OCI-M2 (cell line): Measurements from ENCODE around the gene SAXO2.
"Not testable (repeated sequence)": the region's sequence is repeated elsewhere in the genome, so short reads cannot be mapped to it uniquely, and the experiment has no call there.

Experiments used
- DNase-seq: peaks from one replicate; lab custom pipeline; 2025; ENCODE audit not compliant: unreplicated experiment; lab: John Stamatoyannopoulos, UW

The SAXO2 gene

DNA sequence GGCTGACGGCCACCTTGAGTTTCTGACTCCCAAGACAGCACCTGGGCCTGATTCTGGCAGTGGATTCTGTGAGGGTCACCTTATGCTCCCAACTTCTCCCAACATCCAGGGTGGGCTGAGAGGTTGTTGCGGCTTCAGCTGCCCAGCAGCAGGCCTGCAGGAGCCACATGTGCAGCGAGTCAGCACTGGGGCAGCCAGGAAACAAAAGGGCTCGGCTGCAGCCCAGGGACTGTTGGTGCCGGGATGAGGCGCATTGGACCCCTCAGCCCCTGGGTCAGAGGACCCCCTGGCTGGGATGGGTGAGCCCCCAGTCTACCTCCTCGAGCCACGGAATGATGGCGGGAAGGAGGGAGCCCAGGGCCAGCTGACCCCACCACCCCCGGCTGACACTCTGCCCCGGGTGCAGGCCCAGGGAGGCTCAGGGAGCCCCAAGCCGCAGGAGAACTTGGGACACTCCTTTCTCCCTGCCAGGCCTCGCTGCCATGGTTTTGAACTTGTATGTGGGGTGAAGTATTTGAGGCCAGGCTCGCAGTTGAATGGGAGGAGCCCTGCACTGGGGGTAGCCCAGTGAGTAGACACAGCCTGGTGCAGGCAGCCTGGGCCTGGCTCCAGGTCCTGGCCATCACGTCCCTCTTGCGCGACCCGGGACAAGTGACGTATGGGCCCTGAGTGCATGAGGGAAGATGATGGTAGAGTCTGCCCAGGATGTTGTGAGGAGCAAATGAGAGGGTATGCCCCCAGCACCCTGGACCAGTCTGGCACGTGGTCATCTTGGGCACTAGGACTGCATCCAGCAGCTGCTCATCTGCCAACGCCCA is 51.5 kb downstream of the SAXO2 start:
- DNase-seq = not testable (repeated sequence)

- DNase-seq = no peak
Observed at GRCh38 chr15:82314769-82315518, 52.3 kb downstream of the SAXO2 start.

GRCh38 chr15:82315519-82316246 is 53.1 kb downstream of the SAXO2 start:
- DNase-seq = no peak

DNA sequence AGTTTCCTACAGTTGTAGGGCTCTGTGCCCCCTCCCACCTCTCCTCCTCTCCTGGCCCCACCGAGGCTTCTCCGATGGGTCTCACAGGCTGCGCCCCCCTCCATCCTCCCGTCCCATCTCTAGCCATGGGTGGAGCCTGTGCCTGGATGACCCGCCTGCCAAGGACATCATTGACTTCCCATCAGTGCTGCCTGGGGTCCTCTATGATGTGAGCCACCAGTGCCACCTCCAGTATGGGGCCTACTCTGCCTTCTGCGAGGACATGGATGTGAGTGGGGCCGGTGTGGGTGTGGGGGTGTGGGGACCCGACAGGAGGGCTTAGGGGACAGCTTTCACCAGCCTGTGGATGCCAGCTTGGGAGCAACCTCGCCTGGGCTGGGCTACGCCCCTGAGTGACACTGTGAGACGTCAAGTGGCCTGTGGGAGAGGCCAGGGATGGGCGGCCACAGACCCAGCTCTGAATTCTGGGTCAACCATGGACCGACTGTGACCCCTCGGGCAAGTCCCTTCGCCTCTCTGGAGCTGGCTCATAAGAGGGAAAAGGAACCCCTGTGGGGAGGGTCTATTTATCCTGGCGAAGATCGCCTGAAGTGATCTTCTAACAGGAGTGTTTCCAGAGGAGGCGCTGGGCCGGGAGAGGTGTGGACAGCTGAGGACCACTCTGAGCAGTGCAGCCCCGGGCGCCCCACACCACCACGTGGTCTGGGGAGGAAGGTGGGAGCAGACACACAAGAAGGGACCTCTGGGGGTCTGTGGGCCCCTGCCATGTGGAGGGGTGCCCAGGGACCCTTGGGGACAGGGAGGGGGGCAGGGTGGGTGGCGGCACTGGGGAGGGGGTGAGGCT is 53.9 kb downstream of the SAXO2 start:
- not testable (repeated sequence) for DNase-seq

GRCh38 chr15:82317091-82317489 is 54.5 kb downstream of the SAXO2 start:
- DNase-seq = no peak

GRCh38 chr15:82317516-82317915 is 54.9 kb downstream of the SAXO2 start:
- not testable (repeated sequence) for DNase-seq

GRCh38 chr15:82318281-82318680 is 55.7 kb downstream of the SAXO2 start:
- not testable (repeated sequence) for DNase-seq

- DNase-seq = not testable (repeated sequence)
Observed at GRCh38 chr15:82319522-82320278, 57.1 kb downstream of the SAXO2 start.

GRCh38 chr15:82320861-82321260 is 58.2 kb downstream of the SAXO2 start:
- not testable (repeated sequence) for DNase-seq

GRCh38 chr15:82322488-82322887 is 59.9 kb downstream of the SAXO2 start:
- DNase-seq = not testable (repeated sequence)

- not testable (repeated sequence) for DNase-seq
Observed at GRCh38 chr15:82324831-82325230, 62.2 kb downstream of the SAXO2 start.

GRCh38 chr15:82325646-82326045 is 63.0 kb downstream of the SAXO2 start:
- not testable (repeated sequence) for DNase-seq

DNA sequence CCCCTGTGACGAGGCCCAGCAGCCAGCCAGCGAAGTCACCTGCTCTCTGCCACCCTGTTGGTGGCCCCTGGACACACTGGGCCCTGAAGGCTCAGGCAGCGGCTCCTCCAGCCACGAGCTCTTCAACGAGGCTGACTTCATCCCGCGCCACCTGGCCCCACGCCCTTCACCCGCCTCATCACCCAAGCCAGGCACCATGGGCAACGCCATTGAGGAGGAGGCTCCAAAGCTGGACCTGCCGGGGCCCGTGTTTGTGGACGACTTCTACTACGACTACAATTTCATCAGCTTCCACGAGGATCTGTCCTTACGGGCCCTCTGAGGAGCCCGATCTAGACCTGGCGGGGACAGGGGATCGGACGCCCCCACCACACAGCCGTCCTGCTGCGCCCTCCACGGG is 64.3 kb downstream of the SAXO2 start:
- DNase-seq = not testable (repeated sequence)

DNA sequence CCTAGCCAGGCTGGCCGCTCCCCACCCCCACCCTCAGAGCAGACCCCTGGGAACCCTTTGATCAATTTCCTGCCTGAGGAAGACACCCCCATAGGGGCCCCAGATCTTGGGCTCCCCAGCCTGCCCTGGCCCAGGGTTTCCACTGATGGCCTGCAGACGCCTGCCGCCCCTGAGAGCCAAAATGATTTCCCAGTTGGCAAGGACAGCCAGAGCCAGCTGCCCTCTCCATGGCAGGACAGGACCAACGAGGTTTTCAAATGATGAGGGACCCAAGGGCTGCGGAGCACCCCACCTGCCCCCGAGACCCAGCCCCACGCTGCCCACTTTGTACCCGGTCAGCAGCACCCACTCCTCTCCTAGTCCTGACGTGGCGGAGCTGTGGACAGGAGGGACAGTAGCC is 64.8 kb downstream of the SAXO2 start:
- DNase-seq = not testable (repeated sequence)

DNA sequence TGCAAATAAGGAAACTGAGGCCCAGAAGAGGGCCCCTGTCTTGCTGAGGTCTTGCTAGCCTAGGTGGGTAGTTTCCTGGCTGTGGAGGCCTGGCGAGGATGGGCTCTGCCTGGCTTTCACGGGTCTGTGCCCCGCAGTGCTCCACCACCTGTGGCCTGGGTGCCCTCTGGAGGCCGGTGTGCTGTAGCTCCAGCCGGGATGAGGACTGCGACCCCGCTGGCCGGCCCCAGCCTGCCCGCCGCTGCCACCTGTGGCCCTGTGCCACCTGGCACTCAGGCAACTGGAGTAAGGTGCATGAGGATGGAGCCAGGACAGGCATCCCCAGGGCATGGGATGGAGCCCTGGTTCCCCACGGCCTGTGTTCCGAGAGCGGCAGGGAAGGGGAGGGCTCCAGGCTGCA is 66.4 kb downstream of the SAXO2 start:
- not testable (repeated sequence) for DNase-seq

- not testable (repeated sequence) for DNase-seq
Observed at GRCh38 chr15:82330921-82331320, 68.3 kb downstream of the SAXO2 start.

GRCh38 chr15:82331576-82332304 is 69.1 kb downstream of the SAXO2 start:
- DNase-seq = not testable (repeated sequence)

DNA sequence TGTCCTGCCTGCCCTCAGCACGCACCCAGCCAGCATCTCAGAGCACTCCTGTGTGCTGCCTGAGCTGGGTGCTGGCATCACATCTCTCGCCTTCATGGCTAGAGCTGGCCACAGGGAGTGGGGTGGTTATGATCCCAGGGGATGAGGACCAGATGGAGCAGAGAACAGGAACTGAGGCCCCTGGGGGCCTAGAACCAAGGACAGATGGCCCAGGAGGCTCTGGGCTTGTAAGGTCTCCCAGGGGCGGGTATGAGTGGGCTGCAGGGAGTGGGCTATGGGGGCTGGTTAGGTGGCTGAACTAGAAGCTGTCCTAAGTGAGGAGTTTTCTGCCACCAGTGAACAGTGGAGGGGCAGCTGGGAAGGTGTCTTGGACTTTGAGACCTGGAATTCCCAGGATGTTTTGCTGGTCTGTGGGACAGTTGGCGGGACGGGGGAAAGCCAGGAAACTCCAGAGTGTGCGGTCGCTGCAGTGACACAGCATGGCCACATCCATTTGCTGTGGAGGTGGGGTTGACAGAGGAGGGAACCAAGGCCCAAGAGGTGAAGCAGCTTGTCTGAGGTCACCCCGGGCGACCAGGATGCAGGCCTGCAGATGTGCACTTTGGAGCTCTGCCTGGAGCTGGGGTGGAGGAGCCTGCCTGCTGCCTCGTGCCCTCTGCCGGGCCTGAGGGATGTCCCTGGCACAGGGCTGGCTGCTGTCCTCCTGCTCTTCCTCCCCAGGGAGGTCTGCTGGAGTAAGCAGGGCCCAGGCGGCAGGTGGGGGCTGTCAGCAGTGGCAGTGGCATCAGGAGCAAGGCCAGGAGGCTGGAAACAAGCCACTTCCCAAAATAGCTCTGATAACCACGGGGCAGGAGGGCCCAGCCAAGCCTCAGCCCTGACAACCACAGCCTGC is 70.3 kb downstream of the SAXO2 start:
- DNase-seq = not testable (repeated sequence)
